Measurements from ENCODE around the gene IQGAP3. TPM values are rescaled to one million over a fixed set of nuclear protein-coding genes. Genes with fewer than 3 reads are reported as not detected.
A peak's percentile ranks its signal among the peaks of the same experiment; 100 is the strongest.

IQGAP3 gene
- total RNA-seq, 2 experiments from 2014 or later = not detected

- H3K4me3 Mint-ChIP-seq = peak overlapping the region; percentile 97
- Histone ChIP-seq H3K4me1 (ENCODE audit: insufficient read depth, low read length) (peaks cover 85% of the 10 kb centered on the region), H3K36me3 (ENCODE audit: insufficient read depth, low read length) (peaks cover 25% of the 10 kb centered on the region), H3K27me3 (ENCODE audit: control insufficient read depth in 1 of 2, insufficient read depth in 2 of 2, low read length in 2 of 2) (no peaks in the 10 kb centered on the region), H3K9me3 (ENCODE audit: control insufficient read depth in 1 of 2, insufficient read depth in 1 of 2, low read length in 2 of 2) (no peaks in the 10 kb centered on the region), H3K27ac (ENCODE audit: low read depth in 1 of 2, low read length in 2 of 2) (peak overlapping the region in 1 of 2 donors; percentile 19), H3K4me3 (ENCODE audit: low read length) (peak overlapping the region; percentile 98)
- H3K27ac Mint-ChIP-seq = peak overlapping the region; percentile 97
- no peaks in the 10 kb centered on the region for H3K27me3 Mint-ChIP-seq
- CTCF ChIA-PET = interaction anchor here (1.3 to 3.8 kb wide), 5 partner anchors 16 to 113 kb away, joined by 4 to 24 read pairs (median 7); no protein-coding TSS in a partner anchor
- ATAC-seq (ENCODE audit: poor library complexity) (no peak), DNase-seq (peak in 1 of 14 experiments; percentile 29)
- no peaks in the 10 kb centered on the region for H3K9me3 Mint-ChIP-seq
- H3K4me1 Mint-ChIP-seq (ENCODE audit: low read depth) = peaks cover 83% of the 10 kb centered on the region
- POLR2A ChIA-PET = interaction anchor here (1.5 to 6.3 kb wide), 4 partner anchors 9 to 40 kb away, joined by 8 to 145 read pairs (median 66); no protein-coding TSS in a partner anchor
- H3K36me3 Mint-ChIP-seq (ENCODE audit: low read depth) = peaks cover 33% of the 10 kb centered on the region
- intact Hi-C loops (cut with DNase I, micrococcal nuclease) = loop anchor here in 1 of 2 experiments (1.0 kb wide), 1 partner anchor 17 kb away; no protein-coding TSS in a partner anchor
- TF ChIP-seq CTCF (IDR thresholded peaks at IDR 0.05) = no peak
These were observed 73.0 kb downstream of the IQGAP3 start for GRCh38 chr1:156499194-156499841.

DNA sequence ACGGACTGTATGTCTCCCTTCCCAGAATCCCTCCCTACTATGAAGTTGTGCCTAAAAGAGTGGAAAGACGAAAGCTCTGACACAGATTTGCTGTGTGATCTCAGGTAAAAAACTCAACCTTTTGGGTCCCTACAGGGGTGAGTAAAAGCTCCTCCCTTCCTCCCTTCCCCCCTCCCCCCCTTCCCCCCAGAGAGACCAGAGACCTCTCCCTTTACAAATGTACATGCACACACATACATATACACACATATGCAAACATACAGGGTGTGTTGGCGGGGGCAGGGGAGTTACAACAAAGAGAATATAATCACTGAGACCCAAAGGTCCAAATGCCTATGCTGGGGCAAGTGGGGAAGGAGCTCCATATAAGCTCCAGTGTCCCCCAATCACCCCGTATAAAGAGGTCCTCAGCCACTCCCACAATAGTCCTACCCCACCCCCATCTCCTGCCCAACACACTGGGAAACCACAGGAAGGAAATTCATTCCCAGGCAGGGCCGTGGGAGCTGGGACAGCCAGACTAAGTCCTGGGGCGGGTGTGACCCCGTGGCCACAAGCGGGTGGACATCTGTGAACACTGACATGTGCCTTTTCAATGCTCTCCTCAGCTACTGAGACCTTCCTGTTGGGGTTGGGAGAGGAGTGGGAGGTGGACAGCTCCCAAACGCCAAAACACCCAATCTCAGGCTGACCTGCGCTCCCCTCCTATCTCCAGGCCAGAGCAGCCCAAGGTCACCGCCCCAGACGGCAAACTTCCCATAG, 73.8 kb downstream of the IQGAP3 start:
- intact Hi-C loops (cut with DNase I, micrococcal nuclease) = loop anchor here in 1 of 2 experiments (1.0 kb wide), 1 partner anchor 16 kb away; no protein-coding TSS in a partner anchor
- DNase-seq (peak in 1 of 14 experiments; percentile 25), ATAC-seq (ENCODE audit: poor library complexity) (no peak)
- Histone ChIP-seq H3K4me3 (ENCODE audit: low read length) (peak overlapping the region; percentile 98), H3K9me3 (ENCODE audit: control insufficient read depth in 1 of 2, insufficient read depth in 1 of 2, low read length in 2 of 2) (no peaks in the 10 kb centered on the region), H3K4me1 (ENCODE audit: insufficient read depth, low read length) (peaks cover 85% of the 10 kb centered on the region), H3K27ac (ENCODE audit: low read depth in 1 of 2, low read length in 2 of 2) (no peak overlapping the region), H3K36me3 (ENCODE audit: insufficient read depth, low read length) (peaks cover 25% of the 10 kb centered on the region), H3K27me3 (ENCODE audit: control insufficient read depth in 1 of 2, insufficient read depth in 2 of 2, low read length in 2 of 2) (no peaks in the 10 kb centered on the region)
- no peaks in the 10 kb centered on the region for H3K9me3 Mint-ChIP-seq
- POLR2A ChIA-PET = interaction anchor here (1.3 to 6.3 kb wide), 5 partner anchors 9 to 84 kb away, joined by 4 to 145 read pairs (median 10); no protein-coding TSS in a partner anchor
- peaks cover 39% of the 10 kb centered on the region for H3K36me3 Mint-ChIP-seq (ENCODE audit: low read depth)
- CTCF ChIA-PET = interaction anchor here (1.3 to 2.4 kb wide), 5 partner anchors 15 to 113 kb away, joined by 4 to 13 read pairs (median 5); no protein-coding TSS in a partner anchor
- no peaks in the 10 kb centered on the region for H3K27me3 Mint-ChIP-seq
- H3K27ac Mint-ChIP-seq = peak overlapping the region; percentile 97
- H3K4me1 Mint-ChIP-seq (ENCODE audit: low read depth) = peaks cover 83% of the 10 kb centered on the region
- H3K4me3 Mint-ChIP-seq = peak overlapping the region; percentile 97
- TF ChIP-seq CTCF (IDR thresholded peaks at IDR 0.05) = no peak

DNA sequence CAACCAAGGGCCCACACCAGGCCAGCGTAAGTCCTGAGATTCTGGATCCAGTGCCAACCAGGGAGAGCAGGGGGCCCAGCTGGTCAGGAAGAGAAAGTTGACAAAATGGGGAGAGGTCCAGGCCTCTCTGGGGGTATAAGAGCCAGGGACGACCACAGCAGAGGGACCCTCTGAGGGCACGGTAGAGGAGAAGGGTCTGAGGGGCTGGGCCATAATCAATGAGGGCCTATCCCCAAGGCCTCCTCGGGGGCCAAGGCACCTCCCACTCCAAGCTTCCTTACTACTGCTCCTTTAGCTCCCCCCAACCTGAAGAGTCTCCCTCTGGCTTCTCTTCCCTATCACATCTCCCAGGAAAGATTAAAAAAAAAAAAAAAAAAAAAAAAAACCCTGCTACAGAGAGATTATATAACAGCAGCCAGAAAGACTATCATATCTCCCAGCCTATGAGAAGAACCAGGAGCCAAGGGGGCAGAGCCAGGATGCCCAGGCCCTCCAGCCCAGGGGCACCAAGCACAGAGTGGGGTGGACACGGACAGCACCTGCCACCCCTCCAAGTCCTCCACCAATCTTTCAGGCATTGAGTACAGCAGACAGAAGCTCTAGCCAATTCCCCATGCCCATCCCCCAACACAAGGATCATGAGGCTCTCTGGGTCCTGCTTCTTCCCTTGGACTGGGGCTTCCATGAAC, 74.5 kb downstream of the IQGAP3 start:
- peaks cover 85% of the 10 kb centered on the region for H3K4me1 ChIP-seq (ENCODE audit: insufficient read depth, low read length)
- H3K27me3 Mint-ChIP-seq = no peaks in the 10 kb centered on the region
- no peaks in the 10 kb centered on the region for H3K27me3 ChIP-seq (ENCODE audit: control insufficient read depth in 1 of 2, insufficient read depth in 2 of 2, low read length in 2 of 2)
- H3K27ac Mint-ChIP-seq = peak overlapping the region; percentile 97
- no peak for TF ChIP-seq CTCF (IDR thresholded peaks at IDR 0.05)
- H3K4me1 Mint-ChIP-seq (ENCODE audit: low read depth) = peaks cover 83% of the 10 kb centered on the region
- intact Hi-C loops (cut with DNase I, micrococcal nuclease) = no loop called here
- CTCF ChIA-PET = interaction anchor here (1.3 to 2.4 kb wide), 5 partner anchors 14 to 112 kb away, joined by 4 to 13 read pairs (median 5); no protein-coding TSS in a partner anchor
- H3K9me3 Mint-ChIP-seq = no peaks in the 10 kb centered on the region
- H3K36me3 ChIP-seq (ENCODE audit: insufficient read depth, low read length) = peaks cover 25% of the 10 kb centered on the region
- DNase-seq (peak in 1 of 14 experiments; percentile 22), ATAC-seq (ENCODE audit: poor library complexity) (no peak)
- H3K4me3 Mint-ChIP-seq = peak overlapping the region; percentile 97
- no peak overlapping the region for H3K27ac ChIP-seq (ENCODE audit: low read depth in 1 of 2, low read length in 2 of 2)
- H3K36me3 Mint-ChIP-seq (ENCODE audit: low read depth) = peaks cover 43% of the 10 kb centered on the region
- peak overlapping the region; percentile 98 for H3K4me3 ChIP-seq (ENCODE audit: low read length)
- no peaks in the 10 kb centered on the region for H3K9me3 ChIP-seq (ENCODE audit: control insufficient read depth in 1 of 2, insufficient read depth in 1 of 2, low read length in 2 of 2)
- POLR2A ChIA-PET = interaction anchor here (1.3 to 6.3 kb wide), 5 partner anchors 8 to 84 kb away, joined by 4 to 145 read pairs (median 10); no protein-coding TSS in a partner anchor

All from CD4-positive, alpha-beta T cell (primary cell).